ACC112 (cell line): ENCODE results near the gene B3GNT8.

Experiments used
- H2AFZ ChIP-seq: fragments of 200-600 bp; sonication (generic); one replicate; pipeline ENCODE4 v1.6.0; 2017; ENCODE audit warnings: antibody characterized with exemption, low read length; ENCODE audit not compliant: unreplicated experiment
- H3K27ac ChIP-seq: fragments of 200-600 bp; sonication (generic); 2 replicates; pipeline ENCODE4 v1.5.1; 2014; ENCODE audit warnings: low read depth, mild to moderate bottlenecking, antibody characterized with exemption, low read length, moderate library complexity
- H3K27me3 ChIP-seq: fragments of 200-600 bp; sonication (generic); 2 replicates; pipeline ENCODE4 v1.6.1; 2014; ENCODE audit warnings: mild to moderate bottlenecking, antibody characterized with exemption, low read length, moderate library complexity, mixed read lengths; ENCODE audit not compliant: insufficient read depth
- H3K36me3 ChIP-seq: fragments of 200-600 bp; sonication (generic); 2 replicates; pipeline ENCODE4 v1.6.1; 2016; ENCODE audit warnings: mild to moderate bottlenecking, antibody characterized with exemption, low read length, moderate library complexity, mixed read lengths; ENCODE audit not compliant: insufficient read depth
- H3K4me1 ChIP-seq: fragments of 200-600 bp; sonication (generic); one replicate; pipeline ENCODE4 v1.6.1; 2016; ENCODE audit warnings: low read length, mixed read lengths; ENCODE audit not compliant: insufficient read depth, unreplicated experiment, control insufficient read depth
- H3K4me3 ChIP-seq: fragments of 200-600 bp; sonication (generic); 2 replicates; pipeline ENCODE4 v1.5.1; 2014; ENCODE audit warnings: mild to moderate bottlenecking, low read depth, low read length
- H3K79me2 ChIP-seq: fragments of 200-600 bp; sonication (generic); one replicate; pipeline ENCODE4 v1.6.0; 2016; ENCODE audit warnings: low read length; ENCODE audit not compliant: control insufficient read depth, unreplicated experiment, insufficient read depth

The B3GNT8 gene

GRCh38 chr19:41425174-41426115, 1.7 kb downstream of the B3GNT8 start:
- H3K27me3 ChIP-seq, result no peaks in the 10 kb centered on the region
- H3K4me1 ChIP-seq, result no peaks in the 10 kb centered on the region
- no peak overlapping the region for H3K4me3 ChIP-seq
- no peak overlapping the region for H3K27ac ChIP-seq
- no peaks in the 10 kb centered on the region for H3K79me2 ChIP-seq
- no peak overlapping the region for H2AFZ ChIP-seq
- H3K36me3 ChIP-seq, result no peaks in the 10 kb centered on the region

GRCh38 chr19:41424335-41425173, 2.6 kb downstream of the B3GNT8 start:
- H3K27me3 ChIP-seq, result no peaks in the 10 kb centered on the region
- no peak overlapping the region for H3K4me3 ChIP-seq
- H3K79me2 ChIP-seq, result no peaks in the 10 kb centered on the region
- H2AFZ ChIP-seq, result no peak overlapping the region
- no peak overlapping the region for H3K27ac ChIP-seq
- H3K4me1 ChIP-seq, result no peaks in the 10 kb centered on the region
- no peaks in the 10 kb centered on the region for H3K36me3 ChIP-seq

- H3K36me3 ChIP-seq, result no peaks in the 10 kb centered on the region
- no peak overlapping the region for H2AFZ ChIP-seq
- H3K27me3 ChIP-seq, result no peaks in the 10 kb centered on the region
- H3K79me2 ChIP-seq, result no peaks in the 10 kb centered on the region
- H3K4me3 ChIP-seq, result no peak overlapping the region
- no peaks in the 10 kb centered on the region for H3K4me1 ChIP-seq
- no peak overlapping the region for H3K27ac ChIP-seq
Observed at GRCh38 chr19:41422955-41423354, 4.2 kb downstream of the B3GNT8 start.

GRCh38 chr19:41422456-41422855, 4.7 kb downstream of the B3GNT8 start:
- no peak overlapping the region for H3K27ac ChIP-seq
- H3K4me1 ChIP-seq, result no peaks in the 10 kb centered on the region
- H2AFZ ChIP-seq, result no peak overlapping the region
- no peaks in the 10 kb centered on the region for H3K27me3 ChIP-seq
- H3K36me3 ChIP-seq, result no peaks in the 10 kb centered on the region
- no peaks in the 10 kb centered on the region for H3K79me2 ChIP-seq
- no peak overlapping the region for H3K4me3 ChIP-seq

- Histone ChIP-seq H3K27me3 (no peaks in the 10 kb centered on the region), H3K27ac (no peak overlapping the region), H3K79me2 (no peaks in the 10 kb centered on the region), H3K4me1 (no peaks in the 10 kb centered on the region), H3K36me3 (no peaks in the 10 kb centered on the region), H2AFZ (no peak overlapping the region), H3K4me3 (no peak overlapping the region)
Observed at GRCh38 chr19:41421973-41422372, 5.2 kb downstream of the B3GNT8 start.

- Histone ChIP-seq H2AFZ (no peak overlapping the region), H3K27me3 (no peaks in the 10 kb centered on the region), H3K36me3 (no peaks in the 10 kb centered on the region), H3K4me3 (no peak overlapping the region), H3K27ac (no peak overlapping the region), H3K79me2 (no peaks in the 10 kb centered on the region), H3K4me1 (no peaks in the 10 kb centered on the region)
Observed at GRCh38 chr19:41421314-41421713, 5.9 kb downstream of the B3GNT8 start.

GRCh38 chr19:41420101-41420880, 6.9 kb downstream of the B3GNT8 start:
- Histone ChIP-seq H3K79me2 (no peaks in the 10 kb centered on the region), H2AFZ (no peak overlapping the region), H3K4me1 (no peaks in the 10 kb centered on the region), H3K27me3 (no peaks in the 10 kb centered on the region), H3K27ac (no peak overlapping the region), H3K4me3 (no peak overlapping the region), H3K36me3 (no peaks in the 10 kb centered on the region)

GRCh38 chr19:41416194-41416674, 10.9 kb downstream of the B3GNT8 start:
- Histone ChIP-seq H2AFZ (no peak overlapping the region), H3K27me3 (no peaks in the 10 kb centered on the region), H3K4me1 (no peaks in the 10 kb centered on the region), H3K36me3 (no peaks in the 10 kb centered on the region), H3K79me2 (no peaks in the 10 kb centered on the region), H3K4me3 (no peak overlapping the region), H3K27ac (no peak overlapping the region)

- Histone ChIP-seq H3K36me3 (no peaks in the 10 kb centered on the region), H3K4me3 (no peak overlapping the region), H3K4me1 (no peaks in the 10 kb centered on the region), H2AFZ (no peak overlapping the region), H3K27me3 (no peaks in the 10 kb centered on the region), H3K79me2 (no peaks in the 10 kb centered on the region), H3K27ac (no peak overlapping the region)
Observed at GRCh38 chr19:41415154-41415571, 12.0 kb downstream of the B3GNT8 start.

GRCh38 chr19:41414461-41414860, 12.7 kb downstream of the B3GNT8 start:
- no peaks in the 10 kb centered on the region for H3K36me3 ChIP-seq
- H3K4me1 ChIP-seq, result peaks cover 3% of the 10 kb centered on the region
- no peak overlapping the region for H2AFZ ChIP-seq
- no peaks in the 10 kb centered on the region for H3K79me2 ChIP-seq
- H3K27me3 ChIP-seq, result no peaks in the 10 kb centered on the region
- no peak overlapping the region for H3K4me3 ChIP-seq
- H3K27ac ChIP-seq, result no peak overlapping the region
